ENCODE results near the gene ITGB1. TPM values are rescaled to one million over a fixed set of nuclear protein-coding genes. Genes with fewer than 3 reads are reported as not detected.

Gene ITGB1
- total RNA-seq, 1 experiment from 2014 or later: 223 TPM

- Histone ChIP-seq H3K9me3 (ENCODE audit: control insufficient read depth, low read depth, low read length) (no peaks in the 10 kb centered on the region), H3K27ac (ENCODE audit: insufficient read length, low read depth, low read length) (no peak overlapping the region), H3K79me1 (ENCODE audit: insufficient read depth, low read depth, low read length, poor library complexity, severe bottlenecking) (no peaks in the 10 kb centered on the region), H2AK5ac (ENCODE audit: insufficient read length, low read length) (no peak overlapping the region), H3K18ac (ENCODE audit: insufficient read length, low read depth, low read length) (no peak overlapping the region), H2BK12ac (ENCODE audit: insufficient read length, low read depth, low read length) (no peak overlapping the region), H3K23ac (ENCODE audit: insufficient read length, low read depth, low read length) (no peak overlapping the region), H3T11ph (ENCODE audit: low read length) (no peak overlapping the region), H3K4ac (ENCODE audit: low read depth, low read length) (no peak overlapping the region), H2BK15ac (ENCODE audit: low read depth, low read length) (no peak overlapping the region), H3K79me2 (ENCODE audit: insufficient read depth, low read length) (peaks cover 3% of the 10 kb centered on the region; the same call in 1 of the 2 replicates), H4K8ac (replicated peaks; ENCODE audit: insufficient read length, low read depth, low read length) (no peak overlapping the region), H3K9ac (ENCODE audit: extremely low read depth, insufficient read length, low read length) (no peak overlapping the region), H4K91ac (ENCODE audit: insufficient read length, low read depth, low read length) (no peak overlapping the region), H4K5ac (ENCODE audit: insufficient read length, low read depth, low read length) (no peak overlapping the region), H4K20me1 (ENCODE audit: control insufficient read depth, insufficient read depth, insufficient read length) (no peaks in the 10 kb centered on the region), H2AFZ (ENCODE audit: low read length) (no peak overlapping the region), H2BK120ac (ENCODE audit: low read depth, low read length, poor library complexity, severe bottlenecking) (no peak overlapping the region), H2BK5ac (ENCODE audit: insufficient read length, low read length) (no peak overlapping the region), H3K23me2 (ENCODE audit: insufficient read length, low read depth, low read length, poor library complexity, severe bottlenecking) (no peaks in the 10 kb centered on the region), H2BK20ac (ENCODE audit: low read depth, low read length, poor library complexity, severe bottlenecking) (no peak overlapping the region), H3K4me2 (ENCODE audit: insufficient read depth, insufficient read length, low read length) (no peak overlapping the region), H3K4me1 (ENCODE audit: insufficient read depth, low read length) (no peaks in the 10 kb centered on the region), H3K27me3 (ENCODE audit: insufficient read depth, low read length) (no peaks in the 10 kb centered on the region), H3K56ac (ENCODE audit: insufficient read length, low read depth, low read length) (no peak overlapping the region), H3K14ac (ENCODE audit: insufficient read depth, low read length) (no peak overlapping the region)
- Mint-ChIP-seq H3K4me1 (no peaks in the 10 kb centered on the region), H3K4me3 (no peak overlapping the region), H3K27ac (peak overlapping the region in 1 of 3 experiments; percentile 37; a peak in 1 of 7 replicates), H3K36me3 (ENCODE audit: insufficient read depth in 1 of 3, low read depth in 3 of 3) (peaks cover 63 to 88% (median 78%) of the 10 kb centered on the region in 3 experiments), H3K27me3 (ENCODE audit: low read depth) (no peaks in the 10 kb centered on the region), H3K9me3 (peaks cover 5 to 7% of the 10 kb centered on the region in 2 experiments; a peak in 2 of 5 replicates)
- no peak for DNase-seq
- no CpG with 5 or more reads among the region's 2 CpGs for WGBS (ENCODE audit: extremely low coverage, insufficient read length, low lambda C conversion rate)
- no peak for TF ChIP-seq CTCF (conservative IDR thresholded peaks at IDR 0.05)
Measured at GRCh38 chr10:32923134-32923533, 34.9 kb downstream of the ITGB1 start.

Data from H9 (cell line).